Measurements from ENCODE around the gene SH2D4B.

SH2D4B gene

GRCh38 chr10:80553436-80553835 is 15.7 kb downstream of the SH2D4B start:
- no peak overlapping the region for H3K9ac ChIP-seq
- H4K20me1 ChIP-seq (ENCODE audit: insufficient read depth): no peaks in the 10 kb centered on the region
- H3K27ac ChIP-seq: no peak overlapping the region
- H3K4me1 ChIP-seq (ENCODE audit: low read depth, poor library complexity, severe bottlenecking): no peaks in the 10 kb centered on the region
- no peaks in the 10 kb centered on the region for H3K36me3 ChIP-seq (ENCODE audit: insufficient read depth)
- H3K79me2 ChIP-seq (ENCODE audit: insufficient read depth, low read depth): no peaks in the 10 kb centered on the region
- no peak overlapping the region for H2AFZ ChIP-seq (ENCODE audit: low read depth)
- H3K4me3 ChIP-seq (IDR thresholded peaks at IDR 0.05; ENCODE audit: insufficient read depth, low read depth, low read length): no peak overlapping the region
- TF ChIP-seq, protein P1, sequence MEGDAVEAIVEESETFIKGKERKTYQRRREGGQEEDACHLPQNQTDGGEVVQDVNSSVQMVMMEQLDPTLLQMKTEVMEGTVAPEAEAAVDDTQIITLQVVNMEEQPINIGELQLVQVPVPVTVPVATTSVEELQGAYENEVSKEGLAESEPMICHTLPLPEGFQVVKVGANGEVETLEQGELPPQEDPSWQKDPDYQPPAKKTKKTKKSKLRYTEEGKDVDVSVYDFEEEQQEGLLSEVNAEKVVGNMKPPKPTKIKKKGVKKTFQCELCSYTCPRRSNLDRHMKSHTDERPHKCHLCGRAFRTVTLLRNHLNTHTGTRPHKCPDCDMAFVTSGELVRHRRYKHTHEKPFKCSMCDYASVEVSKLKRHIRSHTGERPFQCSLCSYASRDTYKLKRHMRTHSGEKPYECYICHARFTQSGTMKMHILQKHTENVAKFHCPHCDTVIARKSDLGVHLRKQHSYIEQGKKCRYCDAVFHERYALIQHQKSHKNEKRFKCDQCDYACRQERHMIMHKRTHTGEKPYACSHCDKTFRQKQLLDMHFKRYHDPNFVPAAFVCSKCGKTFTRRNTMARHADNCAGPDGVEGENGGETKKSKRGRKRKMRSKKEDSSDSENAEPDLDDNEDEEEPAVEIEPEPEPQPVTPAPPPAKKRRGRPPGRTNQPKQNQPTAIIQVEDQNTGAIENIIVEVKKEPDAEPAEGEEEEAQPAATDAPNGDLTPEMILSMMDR (conservative IDR thresholded peaks at IDR 0.05; ENCODE audit: low read depth, low read length): no peak
- no peak overlapping the region for H3K4me2 ChIP-seq
- H3K27me3 ChIP-seq (ENCODE audit: insufficient read depth, low read depth): no peaks in the 10 kb centered on the region

- H3K9ac ChIP-seq: no peak overlapping the region
- H4K20me1 ChIP-seq (ENCODE audit: insufficient read depth): no peaks in the 10 kb centered on the region
- no peaks in the 10 kb centered on the region for H3K4me1 ChIP-seq (ENCODE audit: low read depth, poor library complexity, severe bottlenecking)
- no peaks in the 10 kb centered on the region for H3K27me3 ChIP-seq (ENCODE audit: insufficient read depth, low read depth)
- no peak overlapping the region for H3K4me3 ChIP-seq (IDR thresholded peaks at IDR 0.05; ENCODE audit: insufficient read depth, low read depth, low read length)
- H3K79me2 ChIP-seq (ENCODE audit: insufficient read depth, low read depth): no peaks in the 10 kb centered on the region
- H3K27ac ChIP-seq: no peak overlapping the region
- TF ChIP-seq, protein P1 (conservative IDR thresholded peaks at IDR 0.05; ENCODE audit: low read depth, low read length): no peak
- no peak overlapping the region for H3K4me2 ChIP-seq
- H3K36me3 ChIP-seq (ENCODE audit: insufficient read depth): no peaks in the 10 kb centered on the region
- H2AFZ ChIP-seq (ENCODE audit: low read depth): no peak overlapping the region
Observed at GRCh38 chr10:80554050-80554449, 16.3 kb downstream of the SH2D4B start.

DNA sequence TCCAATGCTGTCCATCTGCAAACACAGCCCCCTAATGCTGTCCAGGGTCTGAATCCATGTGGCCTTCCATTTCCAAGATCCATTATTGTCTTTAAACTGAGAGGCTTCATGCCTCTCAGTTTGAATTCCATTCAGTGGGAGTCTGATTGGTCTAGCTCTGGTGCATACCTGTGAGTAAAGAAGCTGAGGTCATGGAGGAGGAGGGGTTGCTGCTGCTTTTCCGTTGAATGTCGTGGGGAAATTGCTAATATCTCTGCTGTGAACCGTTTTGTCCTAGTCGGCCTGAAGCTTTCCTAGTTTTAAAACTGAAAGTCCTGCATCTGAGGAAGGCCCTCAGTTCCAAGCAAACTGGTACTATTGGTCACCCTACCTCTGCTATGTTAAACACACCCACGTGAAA is 17.7 kb downstream of the SH2D4B start:
- H3K4me1 ChIP-seq (ENCODE audit: low read depth, poor library complexity, severe bottlenecking): no peaks in the 10 kb centered on the region
- TF ChIP-seq, protein P1 (conservative IDR thresholded peaks at IDR 0.05; ENCODE audit: low read depth, low read length): no peak
- no peak overlapping the region for H2AFZ ChIP-seq (ENCODE audit: low read depth)

DNA sequence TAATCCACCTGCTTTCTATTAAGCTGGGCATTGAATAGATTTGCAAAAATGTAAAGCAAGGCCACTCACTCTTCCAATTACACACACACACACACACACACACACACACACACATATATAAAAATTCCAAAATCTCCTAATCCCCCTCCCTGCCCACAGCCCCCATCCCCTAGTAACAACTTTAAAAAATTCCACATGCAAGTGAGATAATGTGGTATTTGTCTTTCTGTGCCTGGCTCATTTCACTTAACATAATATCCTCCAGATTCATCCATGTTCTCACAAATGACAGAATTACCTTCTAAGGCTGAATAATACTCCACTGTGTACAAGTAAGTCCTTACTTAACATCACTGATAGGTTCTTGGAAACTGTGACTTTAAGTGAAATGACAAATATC is 24.2 kb downstream of the SH2D4B start:
- no peaks in the 10 kb centered on the region for H3K36me3 ChIP-seq (ENCODE audit: insufficient read depth)
- no peaks in the 10 kb centered on the region for H3K79me2 ChIP-seq (ENCODE audit: insufficient read depth, low read depth)
- H3K9ac ChIP-seq: no peak overlapping the region
- H4K20me1 ChIP-seq (ENCODE audit: insufficient read depth): no peaks in the 10 kb centered on the region
- H2AFZ ChIP-seq (ENCODE audit: low read depth): no peak overlapping the region
- TF ChIP-seq, protein P1 (conservative IDR thresholded peaks at IDR 0.05; ENCODE audit: low read depth, low read length): no peak
- no peaks in the 10 kb centered on the region for H3K27me3 ChIP-seq (ENCODE audit: insufficient read depth, low read depth)
- no peak overlapping the region for H3K4me2 ChIP-seq
- no peaks in the 10 kb centered on the region for H3K4me1 ChIP-seq (ENCODE audit: low read depth, poor library complexity, severe bottlenecking)
- no peak overlapping the region for H3K4me3 ChIP-seq (IDR thresholded peaks at IDR 0.05; ENCODE audit: insufficient read depth, low read depth, low read length)
- H3K27ac ChIP-seq: no peak overlapping the region

More for the DNA sequence above, 17.7 kb downstream of the SH2D4B start:
- Histone ChIP-seq H4K20me1 (ENCODE audit: insufficient read depth) (no peaks in the 10 kb centered on the region), H3K4me2 (no peak overlapping the region), H3K36me3 (ENCODE audit: insufficient read depth) (no peaks in the 10 kb centered on the region), H3K27ac (no peak overlapping the region), H3K9ac (no peak overlapping the region), H3K79me2 (ENCODE audit: insufficient read depth, low read depth) (no peaks in the 10 kb centered on the region), H3K4me3 (IDR thresholded peaks at IDR 0.05; ENCODE audit: insufficient read depth, low read depth, low read length) (no peak overlapping the region), H3K27me3 (ENCODE audit: insufficient read depth, low read depth) (no peaks in the 10 kb centered on the region)
